Activated CD4-positive, alpha-beta T cell treated with anti-CD3 and anti-CD28 coated beads for 24 hours (primary cell): ENCODE results near the gene CLCF1.

ENCODE experiments used
- DNase-seq, 2 donors: peaks; one replicate each; pipeline ENCODE4 v3.0.0-alpha.2; 2020; ENCODE audit warnings: low read depth in 2 of 2

The CLCF1 gene

DNA sequence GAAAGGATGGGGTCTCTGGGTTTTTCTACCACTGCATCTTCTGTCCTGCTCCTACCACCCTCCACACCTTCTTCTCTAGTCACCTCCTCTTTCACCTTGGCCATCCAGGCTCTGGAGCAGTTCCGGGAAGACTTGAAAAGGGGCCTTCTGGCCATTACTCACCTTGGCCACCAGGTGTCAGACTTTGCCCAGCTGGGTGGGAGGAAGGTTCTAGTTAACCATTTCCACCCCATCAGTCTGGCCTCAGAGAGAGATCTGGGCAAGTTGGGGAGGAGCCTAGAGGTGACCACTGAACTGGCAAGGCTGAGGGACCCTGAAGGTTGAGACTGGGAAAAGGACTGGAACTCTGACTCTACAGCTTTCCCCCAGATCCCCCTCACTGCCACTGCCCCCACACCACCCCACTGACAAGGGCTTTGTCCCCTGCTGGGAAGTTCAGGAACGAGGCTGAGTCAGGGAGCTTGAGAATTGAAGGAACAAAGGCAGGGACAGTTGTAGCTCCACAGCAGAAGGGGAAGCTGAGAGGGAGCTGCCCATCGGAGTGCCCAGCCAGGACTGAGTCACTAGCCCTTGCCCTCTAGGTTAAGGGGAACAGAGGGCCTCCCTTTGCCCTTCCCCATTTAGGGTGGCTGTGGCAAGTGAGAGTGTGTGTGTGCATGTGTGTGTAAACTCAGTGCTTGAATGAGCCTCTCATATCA, 16.4 kb downstream of the CLCF1 start:
- DNase-seq, result peak; percentile 41 to 47

DNA sequence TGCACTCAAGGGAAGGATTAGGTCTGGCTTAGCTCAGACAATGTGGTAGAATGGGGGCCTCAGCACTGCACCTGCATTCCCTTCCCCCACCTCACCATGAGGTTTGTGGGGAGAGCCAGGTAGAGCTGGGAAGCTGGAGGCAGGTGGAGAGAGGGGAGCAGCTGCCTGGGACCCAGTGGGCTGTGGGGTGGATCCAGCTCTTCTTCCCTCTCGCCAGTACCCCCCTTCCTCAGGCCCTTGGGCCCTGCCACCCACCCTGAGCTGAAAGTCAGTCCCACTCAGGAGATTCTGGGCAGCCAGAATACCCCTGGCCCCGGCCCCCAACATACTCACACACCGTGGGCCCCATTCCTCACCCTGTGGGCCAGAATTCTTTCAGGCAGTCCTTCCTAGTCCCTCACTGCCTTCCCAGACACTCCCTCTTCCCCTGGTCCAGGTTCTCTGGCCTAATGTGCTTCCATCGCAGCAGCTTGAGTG, 17.0 kb downstream of the CLCF1 start:
- DNase-seq, result no peak

DNA sequence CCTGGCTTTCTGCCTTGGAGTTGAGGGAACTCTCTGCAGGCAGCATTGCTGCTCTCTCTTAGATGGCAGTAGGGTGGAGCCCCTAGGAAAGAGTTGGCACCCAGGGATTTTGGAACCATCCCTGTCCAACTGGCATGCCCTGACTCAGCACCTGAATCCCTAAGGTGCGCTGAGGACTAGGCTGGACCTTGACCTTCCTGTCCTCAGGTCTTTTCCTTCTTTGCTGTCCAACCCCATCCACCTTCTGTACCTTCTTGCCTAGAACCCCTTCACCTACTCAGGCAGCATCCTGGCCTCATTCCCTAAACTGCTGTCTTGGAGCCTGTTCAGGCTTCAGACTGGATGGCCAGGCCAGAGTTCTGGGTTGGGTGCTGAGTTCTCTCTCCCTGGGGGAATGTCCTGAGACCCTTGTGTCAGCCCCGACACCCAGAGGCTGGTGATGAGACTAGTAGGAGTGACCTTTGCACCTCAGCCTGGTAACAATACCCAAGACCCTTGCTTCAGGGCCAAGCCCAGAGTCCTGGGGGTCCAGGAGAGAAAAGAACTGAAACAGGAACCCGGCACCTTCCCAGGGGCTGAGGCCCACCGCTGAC, 17.5 kb downstream of the CLCF1 start:
- no peak for DNase-seq

DNA sequence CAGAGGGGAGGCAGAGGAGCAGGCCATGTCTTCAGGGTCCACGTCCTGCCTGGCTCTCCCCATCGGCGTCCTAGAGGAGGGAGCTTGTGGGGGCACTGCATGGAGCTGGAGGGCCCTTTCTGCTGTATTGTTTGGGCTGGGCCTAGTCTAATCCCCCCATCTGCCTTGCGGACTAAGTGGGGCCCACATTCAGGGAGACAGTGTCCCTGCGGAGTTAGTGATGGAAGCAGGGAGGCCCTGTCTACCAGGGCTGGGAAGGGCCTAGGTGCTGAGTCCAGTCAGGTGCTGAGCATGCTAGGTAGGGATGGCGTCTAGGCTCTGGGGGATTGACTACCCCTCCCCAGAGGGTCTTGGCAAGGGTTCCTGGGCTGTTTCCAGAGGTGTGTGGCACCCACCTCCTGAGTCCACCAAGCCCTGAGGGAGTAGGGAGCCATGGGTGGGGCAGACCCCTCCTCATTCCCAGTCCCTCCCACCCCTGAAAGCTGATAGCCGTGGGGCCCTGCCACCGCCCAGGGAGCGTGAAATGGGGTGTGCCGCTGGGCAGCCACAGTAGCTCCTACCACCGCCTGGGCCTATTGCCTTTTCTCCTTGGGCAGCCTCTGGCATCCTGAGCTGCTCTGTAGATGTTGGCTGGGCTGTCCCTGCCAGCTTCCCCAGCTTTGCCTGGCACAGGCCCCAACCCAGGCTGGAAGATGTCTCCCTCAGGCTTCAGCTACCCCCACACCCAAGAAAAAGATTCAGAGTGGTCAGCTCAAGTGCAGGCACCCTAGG, 18.2 kb downstream of the CLCF1 start:
- no peak for DNase-seq

DNA sequence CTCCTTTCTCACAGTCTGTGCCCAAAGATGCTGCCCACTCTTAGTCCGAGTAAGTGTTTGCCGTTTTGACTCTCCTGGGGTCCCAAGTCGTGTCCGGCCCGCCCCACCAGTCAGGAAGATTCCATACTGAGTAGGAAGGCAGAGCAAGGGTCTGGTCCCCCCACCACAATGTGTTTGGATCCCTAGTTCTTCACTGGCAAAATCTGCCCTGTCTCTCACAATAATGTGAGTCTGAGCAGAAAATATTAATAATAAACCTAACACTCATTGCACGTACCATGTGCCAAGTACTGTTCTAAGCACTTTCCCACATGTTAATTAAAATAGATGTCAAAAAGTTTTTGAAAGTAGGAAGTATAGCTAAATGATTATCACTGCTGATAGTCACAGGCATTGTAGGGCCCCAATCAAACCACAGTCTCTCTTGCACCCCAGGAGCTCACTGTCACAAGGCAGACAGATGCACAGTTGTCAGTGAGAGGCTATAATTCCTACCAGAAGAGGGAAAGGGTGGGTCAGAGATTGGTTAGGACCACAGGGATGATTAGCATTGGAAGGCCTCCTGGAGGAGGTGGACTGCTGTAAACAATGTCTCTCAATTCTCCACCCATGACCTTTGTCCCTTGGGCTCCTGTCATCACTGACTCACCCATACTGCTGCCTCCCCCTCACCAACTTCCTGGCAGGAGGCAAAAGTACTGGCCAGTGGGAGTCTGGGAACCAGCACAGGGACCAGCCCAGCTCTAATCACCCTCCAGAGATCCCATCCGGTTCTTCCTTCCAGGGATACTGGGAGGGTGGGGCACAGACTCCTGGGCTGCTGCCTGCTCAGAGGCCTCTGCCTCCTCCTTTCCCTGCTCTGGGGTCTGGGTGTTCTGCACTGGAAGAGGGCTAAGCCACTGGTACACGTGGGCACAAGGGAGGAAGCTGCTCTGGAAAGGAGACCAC, 19.0 kb downstream of the CLCF1 start:
- DNase-seq, result no peak

DNA sequence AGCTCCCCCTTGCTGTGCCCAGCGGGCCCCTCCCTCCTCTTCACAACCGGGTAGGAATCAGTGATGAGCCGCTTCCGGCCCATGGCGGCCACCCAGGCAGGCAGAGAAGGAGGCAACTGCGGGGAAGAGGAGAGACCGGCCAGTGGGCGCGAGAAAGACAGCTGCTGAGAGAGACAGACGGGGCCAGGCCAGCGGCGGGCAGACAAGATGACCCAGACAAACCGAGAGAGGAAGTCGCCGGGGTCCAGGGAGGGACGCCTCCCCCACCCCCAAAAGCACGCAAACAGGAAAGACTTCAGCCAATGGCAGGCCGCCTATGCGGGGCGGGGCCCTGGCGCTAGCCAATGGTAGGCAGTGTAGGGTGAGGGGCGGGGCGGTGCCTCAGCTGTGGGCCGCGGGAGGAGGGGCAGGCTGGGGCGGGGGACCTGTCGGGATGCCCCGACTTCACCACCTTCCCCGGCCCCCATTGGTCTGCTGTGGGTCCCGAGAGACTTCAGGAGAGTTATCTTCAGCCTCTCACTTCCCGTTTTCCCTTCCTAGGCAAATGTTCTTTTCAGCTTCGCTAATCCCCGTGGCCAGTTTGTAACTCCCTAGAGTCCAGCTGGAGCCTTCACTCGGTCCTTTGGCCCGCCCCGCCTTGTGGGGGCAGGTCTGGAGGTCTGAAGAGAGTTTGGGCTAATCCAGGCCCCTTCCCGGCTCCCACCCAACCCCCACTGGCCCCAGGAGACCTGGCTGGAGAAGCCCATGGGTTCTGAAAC, 19.9 kb downstream of the CLCF1 start, which contains the start of gene POLD4:
POLD4 (minus strand) TSS at position 230 of the 758 bp plus-strand sequence; CDS start at position 83, 147 bp downstream.
- DNase-seq, result peak; percentile 91 to 97

DNA sequence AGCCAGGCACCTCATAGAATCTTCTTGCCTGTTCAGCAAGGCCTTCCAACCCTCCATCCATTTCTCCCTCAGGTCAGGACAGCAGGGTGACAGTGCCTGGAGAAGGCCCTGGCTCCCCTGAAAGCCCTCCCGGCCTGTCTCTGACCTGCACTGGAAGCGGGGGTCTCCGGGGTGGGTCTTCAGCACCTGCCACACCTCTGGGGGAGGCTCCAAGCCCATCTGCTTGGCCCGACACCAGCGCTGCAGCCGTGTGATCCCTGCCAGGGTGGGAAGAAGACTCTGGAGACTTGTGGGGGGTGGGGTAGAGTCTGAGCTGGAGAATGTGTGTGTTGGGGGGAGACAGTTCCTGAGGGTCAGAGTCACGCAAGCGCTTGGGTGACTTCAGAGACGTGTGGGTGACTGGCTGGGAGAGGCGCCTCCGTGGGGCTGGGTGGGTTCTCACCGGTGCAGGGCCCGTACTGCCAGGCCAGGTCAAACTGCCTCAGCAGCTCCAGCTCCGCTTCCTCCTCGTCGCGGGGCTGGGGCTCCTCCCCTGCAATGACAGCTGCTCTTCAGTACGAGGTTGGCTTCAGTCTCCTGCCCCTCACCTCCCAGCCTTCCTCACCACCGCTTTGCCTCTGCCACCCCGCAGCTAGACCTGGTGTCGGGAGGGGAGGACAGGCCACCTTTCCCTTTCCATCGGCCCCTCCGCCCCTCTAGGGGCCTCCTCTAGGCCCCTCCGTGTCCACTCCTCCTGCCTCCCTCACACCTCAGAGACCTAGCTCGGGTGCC, 20.7 kb downstream of the CLCF1 start:
- no peak for DNase-seq

DNA sequence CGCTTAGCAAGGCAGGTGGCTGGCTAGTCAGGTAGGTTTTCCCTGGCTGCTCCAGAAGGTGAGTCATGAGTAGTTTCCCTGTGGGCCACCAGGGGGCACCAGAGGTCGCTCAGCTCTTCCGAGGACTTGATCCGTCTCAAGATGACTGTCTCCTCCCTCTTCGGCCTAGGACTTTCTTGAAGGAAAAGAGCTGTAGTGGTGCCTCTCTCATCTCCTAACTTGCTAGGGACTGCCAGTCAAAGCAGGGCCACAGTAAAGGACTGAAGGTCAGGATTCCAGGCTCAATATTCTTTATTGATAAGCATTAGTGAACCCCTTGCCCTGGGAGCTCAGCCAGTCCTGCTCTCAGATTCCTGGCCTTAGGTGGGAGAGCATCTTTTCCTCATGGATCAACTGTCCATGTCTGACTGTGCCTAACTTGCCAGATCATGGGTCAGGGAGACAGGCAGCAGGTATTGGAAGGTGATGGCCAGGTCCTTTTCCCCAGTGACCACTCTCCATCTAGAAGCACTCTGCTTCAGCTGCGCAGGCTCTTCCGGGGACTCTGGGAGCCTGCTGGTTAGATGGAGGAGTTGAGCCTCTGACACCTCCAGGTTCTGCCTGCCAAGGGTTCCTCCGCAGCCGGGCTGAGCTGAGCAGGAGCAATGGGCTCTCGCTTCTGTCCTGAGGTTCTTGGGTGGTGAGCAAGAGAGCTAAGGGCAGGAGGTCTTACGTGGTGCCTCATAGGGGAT, 22.0 kb downstream of the CLCF1 start:
- peak; percentile 40 to 49 for DNase-seq

DNA sequence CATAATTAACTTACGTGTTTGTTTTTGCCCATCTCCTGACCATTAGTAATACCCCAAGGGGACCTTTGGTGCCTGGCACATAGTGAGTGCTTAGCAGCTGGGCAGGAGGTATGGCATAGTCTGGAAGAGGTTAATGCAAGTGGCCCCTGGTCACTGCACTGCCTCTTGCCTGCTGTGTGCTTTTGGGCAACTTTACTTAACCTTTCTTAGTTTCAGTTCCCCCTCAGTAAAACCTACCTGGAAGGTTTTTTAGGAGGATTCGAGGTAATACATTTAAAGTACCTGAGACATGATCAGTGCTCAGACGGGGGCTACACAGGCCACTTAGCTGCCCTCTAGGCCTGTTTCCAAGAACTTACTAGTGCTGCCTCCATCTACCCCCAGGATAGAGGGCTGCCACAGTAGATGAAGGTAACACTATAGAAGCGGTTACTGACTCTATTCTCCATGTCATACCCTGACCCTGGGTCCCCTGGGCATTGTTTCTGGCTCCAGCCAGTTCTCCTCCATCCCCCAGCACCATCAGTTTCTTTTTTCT, 23.4 kb downstream of the CLCF1 start:
- no peak for DNase-seq

DNA sequence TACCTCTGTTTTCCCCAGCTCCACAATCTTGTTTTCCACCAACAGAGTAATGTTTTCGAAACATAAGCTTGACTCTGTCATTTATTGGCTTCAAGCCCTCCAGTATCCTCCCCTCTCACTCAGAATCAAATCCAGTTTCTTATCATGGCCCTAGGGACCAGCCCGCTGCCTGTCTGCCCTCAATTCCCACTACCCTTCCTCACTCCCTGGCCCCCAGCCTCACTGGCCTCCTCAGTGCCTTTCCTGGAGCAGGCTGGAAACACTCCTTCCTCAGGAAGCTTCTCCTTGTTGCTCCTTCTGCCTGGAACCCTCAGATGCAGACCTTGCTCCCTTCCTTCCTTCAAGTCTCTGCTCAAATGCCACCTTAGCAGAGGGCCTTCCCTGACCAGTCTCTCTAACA, 23.9 kb downstream of the CLCF1 start:
- DNase-seq, result no peak

DNA sequence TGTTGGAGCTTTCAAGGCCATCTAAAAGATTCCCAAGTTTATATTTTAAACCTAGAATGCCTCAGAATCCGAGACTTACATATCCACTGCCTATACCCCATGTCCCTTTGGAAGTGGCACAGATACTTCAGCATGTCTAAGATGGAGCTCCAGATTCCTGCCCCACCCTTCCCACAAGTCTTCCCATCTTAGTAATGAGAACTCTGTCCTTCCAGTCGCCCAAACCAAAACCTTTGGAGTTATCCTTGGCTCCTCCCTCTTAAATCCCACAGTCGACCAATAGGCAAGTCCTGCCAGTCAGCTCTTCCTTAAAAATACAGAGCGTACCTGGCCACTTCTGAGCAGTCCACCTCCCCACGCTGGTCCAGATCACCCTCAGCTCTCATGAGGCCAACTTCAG, 24.4 kb downstream of the CLCF1 start:
- DNase-seq, result no peak

DNA sequence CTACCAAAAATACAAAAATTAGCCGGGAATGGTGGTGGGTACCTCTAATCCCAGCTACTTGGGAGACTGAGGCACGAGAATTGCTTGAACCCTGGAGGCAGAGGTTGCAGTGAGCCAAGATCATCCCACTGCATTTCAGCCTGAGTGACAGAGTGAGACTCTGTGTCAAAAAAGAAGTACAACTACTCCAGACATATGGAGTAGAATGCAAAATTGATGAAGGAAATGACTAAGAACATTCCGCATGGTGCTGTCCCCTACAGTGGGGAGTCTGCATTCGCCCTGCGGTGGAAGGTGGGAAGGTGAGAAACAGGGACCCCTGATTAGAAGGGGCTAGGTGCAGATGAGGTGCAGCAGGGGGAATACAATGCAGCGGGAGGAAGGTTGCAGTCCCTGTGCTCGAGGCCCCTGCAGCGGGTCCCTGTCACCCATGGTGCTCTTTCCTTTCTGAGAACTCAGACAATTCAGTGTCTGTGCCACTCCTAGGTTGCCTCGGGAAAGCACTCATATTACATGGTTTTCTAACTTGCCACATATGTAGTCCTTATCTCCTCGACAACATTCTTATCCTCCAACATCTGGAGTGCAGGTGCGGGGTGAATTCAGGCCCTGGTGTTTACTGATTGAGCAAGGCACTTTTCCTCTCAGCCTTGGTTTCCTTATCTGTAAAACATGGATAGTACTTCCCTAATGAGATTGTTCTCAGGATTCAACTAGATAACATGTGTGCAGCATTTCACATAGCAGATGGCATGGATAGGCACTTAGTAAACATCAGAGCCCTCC, 25.2 kb downstream of the CLCF1 start:
- no peak for DNase-seq

DNA sequence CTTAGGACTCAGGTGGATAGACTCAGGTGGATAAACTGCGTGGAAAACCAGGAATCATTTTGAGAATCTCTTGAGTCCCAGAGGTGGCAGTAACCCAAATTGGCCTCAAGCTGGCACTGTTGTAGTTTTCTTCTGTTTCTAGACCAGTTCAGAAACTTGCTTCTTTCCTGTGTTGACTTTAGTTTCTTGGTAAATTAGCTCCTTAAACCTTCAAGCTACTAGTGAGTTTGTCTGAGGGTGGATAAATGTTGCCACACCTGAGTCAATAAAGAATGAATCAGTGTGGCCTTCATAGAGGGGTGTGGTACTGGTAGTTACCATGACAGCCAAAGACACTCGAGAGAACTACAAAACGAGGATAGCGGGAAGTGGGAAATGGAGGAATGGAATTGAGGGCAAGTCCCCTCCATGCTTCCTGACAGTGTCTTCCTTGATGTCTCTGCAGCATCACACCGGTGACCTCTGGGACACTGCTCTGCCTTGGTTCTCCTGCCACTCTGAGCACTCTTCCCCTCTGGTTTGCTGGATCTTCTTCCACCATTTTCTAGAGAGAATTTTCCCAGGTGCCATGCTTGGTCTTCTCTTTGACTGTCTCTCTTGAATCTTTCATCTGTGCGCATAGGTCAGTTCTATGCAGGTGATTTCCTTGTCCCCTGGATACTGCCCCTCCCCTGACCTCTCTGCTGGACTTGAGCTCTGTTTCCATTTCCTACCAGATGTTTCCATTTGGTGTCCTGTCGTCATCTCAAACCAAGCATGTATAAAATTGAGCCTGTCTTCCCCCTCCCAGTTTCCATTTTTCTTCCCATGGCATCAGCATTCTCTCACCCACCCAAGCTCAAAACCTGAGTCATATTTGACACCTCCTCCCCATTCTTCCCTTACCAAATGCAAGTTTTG, 27.2 kb downstream of the CLCF1 start:
- DNase-seq, result no peak

DNA sequence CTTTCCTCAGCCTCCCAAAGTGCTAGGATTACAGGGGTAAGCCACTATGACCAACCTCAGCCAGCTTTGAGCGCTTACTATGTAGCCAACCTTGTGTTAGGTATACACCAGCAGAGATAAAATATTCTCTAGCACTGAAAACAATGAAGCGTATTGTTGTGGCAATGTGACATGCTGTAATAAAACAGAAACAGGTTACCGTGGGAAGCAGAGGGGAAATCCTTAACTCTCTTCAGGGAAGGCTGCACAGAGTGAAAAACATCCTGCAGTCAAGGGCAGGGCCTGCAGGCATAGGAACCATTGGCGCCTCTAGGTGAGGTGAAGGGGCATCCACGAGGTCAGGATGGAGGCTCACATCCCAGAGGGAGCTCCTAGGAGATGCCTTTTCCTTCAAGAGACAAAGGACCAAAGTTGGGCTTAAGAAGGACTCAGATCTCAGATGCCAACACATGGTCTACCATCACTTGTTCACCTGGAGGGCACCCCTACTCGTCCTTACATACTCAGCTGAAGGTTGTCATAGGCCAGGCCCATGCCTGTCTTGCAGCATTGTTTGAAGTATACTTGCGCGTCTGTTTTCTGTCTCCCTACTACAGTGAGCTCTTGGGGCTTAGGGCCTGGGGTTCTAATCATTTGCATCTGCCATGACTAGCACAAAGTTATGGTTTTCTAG, 28.0 kb downstream of the CLCF1 start:
- DNase-seq, result no peak

DNA sequence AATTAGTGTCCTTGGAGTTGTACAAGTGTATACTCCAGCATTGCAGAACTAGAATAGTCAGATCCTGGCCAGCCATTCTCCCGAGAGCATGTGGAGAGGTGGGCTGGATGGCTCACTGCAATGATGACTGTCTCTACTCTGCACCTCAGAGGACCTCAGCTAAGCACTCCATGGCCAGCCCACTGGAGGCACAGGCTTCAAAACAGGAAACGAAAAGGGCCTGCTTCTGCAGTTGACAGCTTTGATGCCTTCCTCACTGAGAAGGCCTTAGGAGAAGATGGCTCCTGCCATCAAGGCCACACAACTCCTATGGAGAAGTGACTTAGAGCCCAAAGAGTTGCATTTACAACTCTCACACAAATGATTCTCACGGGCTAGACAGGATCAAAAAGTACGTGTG, 29.1 kb downstream of the CLCF1 start:
- no peak for DNase-seq

DNA sequence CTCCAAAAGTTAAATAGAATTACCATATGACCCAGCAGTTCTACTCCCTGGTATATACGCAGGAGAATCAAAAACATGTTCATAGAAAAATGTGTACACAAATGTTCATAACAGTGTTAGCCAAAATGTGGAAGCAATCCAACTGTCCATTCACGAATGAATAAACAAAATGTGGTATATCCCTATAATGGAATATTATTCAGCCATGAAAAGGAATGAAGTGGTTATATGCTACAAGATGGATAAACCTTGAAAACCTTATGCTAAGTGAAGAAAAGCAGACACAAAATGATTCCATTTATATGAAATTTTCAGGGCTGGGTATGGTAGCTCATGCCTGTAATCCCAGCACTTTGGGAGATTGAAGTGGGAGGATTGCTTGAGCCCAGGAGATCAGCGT, 36.1 kb downstream of the CLCF1 start:
- DNase-seq, result no peak
